Stimulated activated CD4-positive, alpha-beta T cell treated with anti-CD3 and anti-CD28 coated beads, Interleukin-12 subunit alpha, Interleukin-12 subunit beta, amount 100 ng/mL, for 4 hours (primary cell): ENCODE measurements around the gene ITGA2.
"Not testable (repeated sequence)": the region's sequence is repeated elsewhere in the genome, so short reads cannot be mapped to it uniquely, and the experiment has no call there.

ENCODE experiments used
- DNase-seq: peaks from one replicate; pipeline ENCODE4 v3.0.0-alpha.2; 2020

Gene ITGA2

GRCh38 chr5:52989025-52989780, at the start of gene ITGA2:
TSS of gene ITGA2 (plus strand) at chr5:52989352. CDS start at chr5:52989469, 117 bp downstream.
- peak; percentile 23 for DNase-seq

- no peak for DNase-seq
Observed at GRCh38 chr5:52943285-52943684, 45.9 kb upstream of the ITGA2 start.

GRCh38 chr5:52943808-52944207, 45.3 kb upstream of the ITGA2 start:
- no peak for DNase-seq

GRCh38 chr5:52945040-52945439, 44.1 kb upstream of the ITGA2 start:
- DNase-seq = no peak

- no peak for DNase-seq
Observed at GRCh38 chr5:52947208-52947607, 41.9 kb upstream of the ITGA2 start.

GRCh38 chr5:52947851-52948250, 41.3 kb upstream of the ITGA2 start:
- DNase-seq = no peak

- DNase-seq = peak; percentile 30
Observed at GRCh38 chr5:52948418-52949076, 40.6 kb upstream of the ITGA2 start.

- no peak for DNase-seq
Observed at GRCh38 chr5:52950686-52951085, 38.5 kb upstream of the ITGA2 start.

- DNase-seq = no peak
Observed at GRCh38 chr5:52952483-52952882, 36.7 kb upstream of the ITGA2 start.

- no peak for DNase-seq
Observed at GRCh38 chr5:52956014-52956413, 33.1 kb upstream of the ITGA2 start.

- DNase-seq = no peak
Observed at GRCh38 chr5:52956915-52957747, 32.0 kb upstream of the ITGA2 start.

- DNase-seq = no peak
Observed at GRCh38 chr5:52961274-52961681, 27.9 kb upstream of the ITGA2 start.

GRCh38 chr5:52963636-52964035, 25.5 kb upstream of the ITGA2 start:
- no peak for DNase-seq

GRCh38 chr5:52964138-52964537, 25.0 kb upstream of the ITGA2 start:
- DNase-seq = no peak

GRCh38 chr5:52976157-52976556, 13.0 kb upstream of the ITGA2 start:
- not testable (repeated sequence) for DNase-seq

GRCh38 chr5:52977264-52977897, 11.8 kb upstream of the ITGA2 start:
- no peak for DNase-seq

GRCh38 chr5:52981507-52981906, 7.6 kb upstream of the ITGA2 start:
- DNase-seq = no peak

GRCh38 chr5:52983731-52984636, 5.2 kb upstream of the ITGA2 start:
- DNase-seq = no peak

GRCh38 chr5:52985306-52985705, 3.8 kb upstream of the ITGA2 start:
- no peak for DNase-seq

- DNase-seq = no peak
Observed at GRCh38 chr5:52987711-52988331, 1.3 kb upstream of the ITGA2 start.

GRCh38 chr5:52988335-52989024, 672 bp upstream of the ITGA2 start:
- DNase-seq = no peak
